ENCODE data around the gene DYNC1LI2. TPM values are rescaled to one million over a fixed set of nuclear protein-coding genes. Genes with fewer than 3 reads are reported as not detected.
"Not testable (repeated sequence)": the region's sequence is repeated elsewhere in the genome, so short reads cannot be mapped to it uniquely, and the experiment has no call there.

DYNC1LI2 gene
- 100 to 1,000 TPM in 5 of 12 donors, 10 to 100 TPM in 6, not detected in 1; 71.3 to 129 (median 97.6) TPM for polyA plus RNA-seq (ENCODE audit: insufficient read length in 12 of 12)
- long read RNA-seq, donor 1, full-length matches to known transcripts: 24 of 42 reads
- long read RNA-seq, donor 1, partial matches to known transcripts: 18 of 42 reads
- long read RNA-seq, donor 1, other reads (novel, unspliced or antisense): 0 of 42 reads
- long read RNA-seq, donor 2, full-length matches to known transcripts: 34 of 34 reads
- long read RNA-seq, donor 2, partial matches to known transcripts: 0 of 34 reads
- long read RNA-seq, donor 2, other reads (novel, unspliced or antisense): 0 of 34 reads
- long read RNA-seq, donor 3, full-length matches to known transcripts: 15 of 15 reads
- long read RNA-seq, donor 3, partial matches to known transcripts: 0 of 15 reads
- long read RNA-seq, donor 3, other reads (novel, unspliced or antisense): 0 of 15 reads
- long read RNA-seq, donor 4, full-length matches to known transcripts: 11 of 11 reads
- long read RNA-seq, donor 4, partial matches to known transcripts: 0 of 11 reads
- long read RNA-seq, donor 4, other reads (novel, unspliced or antisense): 0 of 11 reads
- long read RNA-seq, donor 5, full-length matches to known transcripts: 20 of 50 reads
- long read RNA-seq, donor 5, partial matches to known transcripts: 30 of 50 reads
- long read RNA-seq, donor 5, other reads (novel, unspliced or antisense): 0 of 50 reads
- long read RNA-seq, donor 6, full-length matches to known transcripts: 20 of 20 reads
- long read RNA-seq, donor 6, partial matches to known transcripts: 0 of 20 reads
- long read RNA-seq, donor 6, other reads (novel, unspliced or antisense): 0 of 20 reads
- long read RNA-seq, donor 7, full-length matches to known transcripts: 10 of 10 reads
- long read RNA-seq, donor 7, partial matches to known transcripts: 0 of 10 reads
- long read RNA-seq, donor 7, other reads (novel, unspliced or antisense): 0 of 10 reads
- long read RNA-seq, donor 8, full-length matches to known transcripts: 17 of 38 reads
- long read RNA-seq, donor 8, partial matches to known transcripts: 21 of 38 reads
- long read RNA-seq, donor 8, other reads (novel, unspliced or antisense): 0 of 38 reads
- long read RNA-seq, donor 9, full-length matches to known transcripts: 11 of 18 reads
- long read RNA-seq, donor 9, partial matches to known transcripts: 7 of 18 reads
- long read RNA-seq, donor 9, other reads (novel, unspliced or antisense): 0 of 18 reads
- long read RNA-seq, donor 10, full-length matches to known transcripts: 24 of 34 reads
- long read RNA-seq, donor 10, partial matches to known transcripts: 10 of 34 reads
- long read RNA-seq, donor 10, other reads (novel, unspliced or antisense): 0 of 34 reads
- long read RNA-seq, donor 11, full-length matches to known transcripts: 21 of 28 reads
- long read RNA-seq, donor 11, partial matches to known transcripts: 7 of 28 reads
- long read RNA-seq, donor 11, other reads (novel, unspliced or antisense): 0 of 28 reads

DNA sequence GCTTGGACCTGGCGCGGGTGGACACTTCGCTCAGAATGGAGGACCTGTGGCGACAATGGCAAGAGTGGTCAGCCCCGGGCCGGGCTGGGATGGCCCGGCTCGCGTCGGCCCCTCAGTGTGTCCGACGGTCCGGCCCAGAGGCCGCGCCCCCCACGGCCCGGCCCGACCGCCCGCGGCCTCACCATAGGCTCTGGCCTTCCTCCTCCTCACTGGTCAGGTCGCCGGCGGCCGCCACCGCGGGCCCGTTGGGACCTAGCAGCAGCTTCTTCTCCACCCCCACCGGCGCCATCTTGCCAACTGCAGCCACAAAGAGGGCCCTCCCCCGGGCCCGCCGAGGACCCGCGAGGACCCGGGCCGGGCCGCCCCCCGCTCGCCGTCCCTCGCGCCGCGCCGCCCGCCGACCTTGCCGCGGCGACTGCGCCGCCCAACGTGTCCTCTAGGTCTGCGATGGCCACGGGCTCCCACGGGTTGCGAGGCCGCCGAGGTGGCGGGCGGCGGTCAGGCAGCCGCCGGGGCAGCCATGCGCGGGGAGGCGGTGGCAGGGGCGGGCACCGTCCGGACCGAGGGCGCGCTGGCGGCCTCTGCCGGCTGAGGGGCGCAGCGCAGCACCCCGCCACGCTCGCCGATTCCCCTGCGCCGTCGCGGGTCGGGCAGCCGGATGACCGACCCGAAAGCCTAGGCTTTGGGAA lies at the start of gene DYNC1LI2:
Gene DYNC1LI2 (minus strand): TSS at position 307 of the 689 bp plus-strand sequence. CDS start 18 bp downstream, at position 289.
- peak; percentile 67 for DNase-seq

DNA sequence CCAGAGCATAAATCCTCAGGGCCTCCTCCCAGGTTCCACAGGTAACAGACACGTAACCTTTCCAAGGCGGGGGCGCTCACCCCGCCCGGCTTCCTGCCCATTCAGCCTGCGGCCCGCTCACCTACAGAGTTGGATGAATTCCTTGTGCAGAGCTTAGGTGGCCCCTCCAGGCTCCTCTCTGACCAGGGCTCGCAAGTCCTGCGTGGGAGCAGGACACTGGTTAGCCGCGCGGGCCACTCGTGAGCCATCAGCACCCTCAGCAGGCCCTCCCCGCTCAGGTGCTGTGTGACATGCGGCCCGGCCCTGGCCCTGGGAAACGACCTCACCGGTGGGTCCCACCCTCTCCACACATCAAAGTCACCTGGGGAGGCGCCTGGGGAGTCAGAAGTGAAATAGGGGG lies 49.4 kb upstream of the DYNC1LI2 start:
- DNase-seq: no peak

DNA sequence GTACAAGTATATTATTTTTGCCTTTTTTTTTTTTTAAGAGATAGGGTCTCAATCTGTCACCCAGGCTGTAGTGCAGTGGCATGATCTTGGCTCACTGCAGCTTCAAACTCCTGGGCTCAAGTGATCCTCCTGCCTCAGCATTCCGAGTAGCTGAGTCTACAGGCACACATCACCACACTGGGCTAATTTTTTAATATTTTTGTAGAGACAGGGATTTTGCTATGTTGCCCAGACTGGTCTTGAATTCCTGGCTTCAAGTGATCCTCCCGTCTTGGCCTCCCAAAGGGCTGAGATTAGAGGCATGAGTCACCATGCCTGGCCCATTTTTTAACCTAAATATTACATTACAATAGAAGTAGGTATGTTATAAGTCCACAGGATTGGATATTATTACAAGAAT lies 46.8 kb upstream of the DYNC1LI2 start:
- no peak for DNase-seq

DNA sequence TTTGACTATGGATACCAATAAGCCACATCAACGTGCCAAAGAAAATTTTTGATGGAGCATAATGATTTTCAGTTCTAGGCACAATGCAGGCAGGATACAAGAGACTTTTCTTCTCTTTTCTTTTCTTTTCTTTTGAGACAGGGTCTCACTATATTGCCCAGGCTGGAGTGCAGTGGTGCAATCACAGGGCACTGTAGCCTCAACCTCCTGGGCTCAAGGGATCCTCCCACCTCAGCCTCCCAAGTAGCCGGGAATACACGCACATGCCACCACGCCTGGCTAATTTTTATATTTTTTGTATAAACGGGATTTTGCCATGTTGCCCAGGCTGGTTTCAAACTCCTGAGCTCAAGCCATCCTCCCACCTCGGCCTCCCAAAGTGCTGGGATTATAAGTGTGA lies 42.6 kb upstream of the DYNC1LI2 start:
- not testable (repeated sequence) for DNase-seq

DNA sequence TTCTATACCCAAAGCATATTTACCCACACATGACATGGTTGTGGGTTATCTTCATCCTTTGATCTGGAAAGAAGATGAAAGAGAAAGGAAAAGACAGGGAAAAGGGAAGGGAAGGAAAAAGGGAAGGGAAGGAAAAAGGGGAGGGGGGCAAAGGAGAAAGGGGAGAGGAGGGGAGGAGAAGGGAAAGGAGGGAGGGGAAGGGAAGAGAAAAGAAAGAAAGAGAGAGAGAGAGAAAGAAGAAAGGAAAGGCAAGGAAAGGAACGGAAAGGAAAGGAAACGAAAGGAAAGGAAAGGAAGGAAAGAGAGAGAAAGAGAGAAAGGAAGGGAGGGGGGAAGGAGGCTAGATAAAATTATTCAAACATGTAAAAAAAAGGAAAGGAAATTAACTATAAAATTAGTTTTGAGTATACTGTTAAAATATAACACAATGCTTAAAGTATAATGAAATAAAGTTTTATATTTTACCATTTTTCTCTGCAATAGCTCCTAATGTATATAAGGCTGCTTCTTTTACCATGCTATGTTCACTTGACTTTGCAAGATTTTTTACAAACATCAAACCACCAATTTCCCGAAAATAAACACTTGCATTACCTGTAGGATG lies 38.8 kb upstream of the DYNC1LI2 start:
- DNase-seq: no peak

DNA sequence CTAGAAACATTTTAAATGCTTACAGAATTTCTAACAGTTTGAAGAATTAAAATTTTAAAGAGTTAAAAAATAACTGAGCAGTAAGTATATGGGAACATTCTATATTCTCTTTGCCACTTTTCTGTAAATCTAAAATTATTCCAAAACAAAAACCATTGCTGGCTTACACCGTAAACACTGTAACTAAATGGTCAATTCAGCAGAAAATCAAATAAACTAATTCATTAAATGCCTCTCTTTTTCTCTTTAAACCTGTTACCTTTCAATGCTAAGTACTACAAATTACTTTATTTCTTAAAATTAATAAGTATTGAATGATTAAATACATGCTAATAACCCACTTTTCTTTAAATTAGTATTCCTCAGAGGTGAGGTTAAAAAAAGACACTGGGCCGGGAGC lies 36.0 kb upstream of the DYNC1LI2 start:
- no peak for DNase-seq

DNA sequence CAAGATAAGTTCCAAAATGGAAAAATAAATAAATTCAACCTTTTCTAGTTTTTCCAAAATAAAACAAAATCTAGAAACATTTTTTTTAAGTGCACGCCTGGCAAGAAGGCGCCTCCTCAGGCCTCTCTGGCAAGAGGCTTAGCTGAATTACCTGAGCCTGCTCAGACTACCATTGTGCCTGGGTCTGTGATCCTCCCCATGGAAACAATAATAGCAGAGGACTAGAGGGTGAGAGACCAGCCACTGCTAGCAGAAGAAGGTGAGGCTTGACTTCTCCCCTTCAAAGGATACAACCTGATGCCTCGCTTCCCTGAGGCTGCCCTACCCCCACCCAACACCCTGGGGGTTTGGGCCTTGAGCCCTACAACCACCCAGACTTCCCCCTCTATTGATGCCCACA lies 35.1 kb upstream of the DYNC1LI2 start:
- DNase-seq: no peak

DNA sequence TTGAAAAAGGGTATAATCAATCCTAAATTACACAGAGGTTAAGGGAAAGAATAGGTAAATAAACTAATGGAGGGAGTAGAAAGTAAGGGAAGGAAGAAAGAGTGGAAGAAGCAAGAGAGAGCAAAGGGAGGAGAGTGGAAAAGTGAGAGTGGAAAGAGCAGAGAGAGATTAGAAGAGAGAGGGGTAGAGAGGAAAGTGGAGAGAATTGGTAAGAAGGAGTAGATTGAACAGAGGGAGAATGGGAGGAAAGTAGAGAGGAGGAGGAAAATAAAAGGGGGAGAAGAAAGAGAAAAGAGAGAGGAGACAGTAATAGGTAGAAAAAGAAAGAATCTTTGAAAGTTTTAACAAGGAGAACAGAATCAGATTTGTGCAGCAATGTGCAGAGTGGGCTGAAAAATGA lies 25.0 kb upstream of the DYNC1LI2 start:
- no peak for DNase-seq

DNA sequence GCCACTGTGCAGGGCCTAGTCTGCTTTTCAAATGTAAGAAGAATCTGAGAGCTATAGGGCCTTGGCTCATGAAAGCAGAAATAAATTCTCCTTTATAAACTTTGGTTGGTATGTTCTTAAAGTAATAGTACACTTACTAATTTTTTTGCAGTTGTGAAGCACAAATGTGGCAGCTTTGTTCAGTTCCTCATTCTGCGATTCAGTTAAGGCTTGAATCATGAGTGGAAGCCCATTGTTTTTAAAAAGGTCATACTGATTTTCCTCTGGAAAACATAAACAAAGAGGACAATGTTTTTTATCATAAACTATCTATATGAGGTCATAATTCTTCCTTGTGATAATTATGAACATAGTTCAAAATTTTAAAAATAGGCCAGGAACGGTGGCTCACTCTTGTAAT lies 23.6 kb upstream of the DYNC1LI2 start:
- no peak for DNase-seq

DNA sequence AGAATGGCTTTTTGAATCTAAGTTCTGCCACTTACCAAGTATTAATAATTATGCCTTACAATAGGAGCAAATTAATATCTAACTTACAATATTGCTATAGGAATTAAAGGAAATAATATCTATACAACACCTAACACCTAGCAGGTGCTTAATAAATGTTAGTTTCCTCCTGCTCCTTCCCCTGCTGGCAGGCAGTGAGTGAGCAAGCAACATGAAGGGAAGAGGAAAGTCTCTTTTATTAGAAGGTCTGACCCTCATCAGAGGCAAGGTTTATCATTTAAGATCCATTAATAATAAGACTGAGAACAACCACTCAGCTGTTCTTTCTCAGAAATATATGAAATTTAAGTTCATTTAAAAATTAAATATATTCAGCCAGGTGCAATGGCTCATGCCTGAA lies 6.7 kb upstream of the DYNC1LI2 start:
- no peak for DNase-seq

DNA sequence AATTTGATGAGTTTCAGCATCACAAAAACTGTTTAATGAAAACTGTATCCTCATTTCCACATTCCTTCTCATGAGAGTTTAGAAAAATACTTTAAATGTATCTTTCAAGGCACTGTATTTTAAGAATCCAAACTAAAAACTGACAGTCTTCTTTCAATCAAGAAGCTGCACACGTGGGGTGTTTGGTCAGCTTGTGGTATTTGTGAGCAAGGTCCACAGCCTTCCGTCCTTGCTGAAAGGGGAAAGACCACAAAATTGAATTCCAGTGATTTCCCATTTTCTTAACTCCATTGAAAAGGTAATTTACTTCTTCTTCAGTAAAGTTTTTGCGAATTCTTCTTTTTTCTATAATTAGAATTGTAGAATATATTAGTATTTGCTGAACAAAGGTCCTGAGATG lies 3.4 kb upstream of the DYNC1LI2 start:
- no peak for DNase-seq

DNA sequence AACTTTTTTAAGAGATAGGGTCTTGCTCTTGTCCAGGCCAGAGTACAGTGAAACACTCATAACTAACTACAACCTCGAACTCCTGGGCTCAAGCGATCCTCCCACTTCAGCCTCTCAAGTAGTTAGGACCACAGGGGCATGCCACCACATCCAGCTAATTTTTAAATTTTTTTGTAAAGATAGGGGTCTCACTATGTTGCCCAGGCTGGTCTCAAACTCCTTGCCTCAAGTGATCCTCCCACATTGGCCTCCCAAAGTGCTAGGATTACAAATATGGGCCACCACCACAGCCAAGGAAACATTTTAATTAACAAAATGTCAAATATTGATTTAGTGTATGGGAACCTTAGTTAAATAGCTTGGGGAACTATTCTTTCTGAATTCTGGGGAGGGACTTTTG lies 2.8 kb upstream of the DYNC1LI2 start:
- DNase-seq: no peak

DNA sequence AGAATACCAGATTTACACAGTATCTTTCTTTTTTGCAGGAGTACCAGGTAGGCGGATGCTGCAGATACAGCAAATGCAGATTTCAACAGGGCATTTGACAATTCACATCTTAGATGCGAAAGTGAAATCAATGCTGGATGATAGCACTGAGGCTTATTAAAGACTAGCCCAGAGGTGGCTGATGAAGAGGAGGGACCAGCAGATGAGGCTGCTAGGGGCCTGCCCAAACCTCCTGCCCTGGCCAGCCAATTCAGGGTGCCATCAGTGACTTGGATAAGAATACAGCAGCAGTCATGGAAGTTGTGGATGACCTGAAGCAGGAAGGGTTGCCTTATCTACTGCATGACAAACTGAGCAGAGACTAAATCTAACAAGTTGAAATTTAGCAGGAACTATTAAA lies 1.5 kb upstream of the DYNC1LI2 start:
- no peak for DNase-seq

DNA sequence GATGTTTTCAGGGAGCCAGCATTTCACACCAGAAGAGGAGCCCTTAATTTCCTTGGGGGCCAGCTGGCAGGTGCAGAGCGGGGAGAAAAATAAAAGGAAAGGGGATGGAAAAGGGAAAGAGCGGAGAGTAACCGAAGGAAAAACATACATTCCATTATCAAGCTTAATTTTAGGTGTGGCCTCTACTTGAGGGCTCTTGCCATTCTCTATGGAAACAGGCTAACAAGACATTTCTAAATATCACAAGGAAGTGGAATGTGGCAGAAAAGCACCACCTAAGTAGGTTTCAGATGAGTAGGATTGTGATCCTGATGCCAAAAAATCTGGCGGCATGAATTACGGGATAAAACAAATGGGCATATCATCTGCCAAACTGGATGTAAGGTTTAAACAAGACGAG lies 970 bp upstream of the DYNC1LI2 start:
- DNase-seq: no peak

DNA sequence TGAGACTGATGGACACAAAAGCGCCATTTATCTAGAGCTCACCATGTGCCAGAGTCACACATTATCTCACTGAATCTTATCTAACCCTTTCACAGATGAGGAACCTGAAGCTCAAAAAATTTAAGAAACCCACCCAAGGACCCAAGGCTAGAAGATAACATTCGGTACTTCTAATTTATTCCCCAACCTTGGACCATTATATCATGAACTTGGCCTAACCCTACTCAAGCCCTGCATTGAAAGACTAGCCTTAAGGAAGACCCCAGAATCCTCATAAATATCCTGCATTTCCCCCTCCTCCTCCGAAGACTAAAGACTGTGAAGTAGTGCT lies 548 bp upstream of the DYNC1LI2 start:
- no peak for DNase-seq

DNA sequence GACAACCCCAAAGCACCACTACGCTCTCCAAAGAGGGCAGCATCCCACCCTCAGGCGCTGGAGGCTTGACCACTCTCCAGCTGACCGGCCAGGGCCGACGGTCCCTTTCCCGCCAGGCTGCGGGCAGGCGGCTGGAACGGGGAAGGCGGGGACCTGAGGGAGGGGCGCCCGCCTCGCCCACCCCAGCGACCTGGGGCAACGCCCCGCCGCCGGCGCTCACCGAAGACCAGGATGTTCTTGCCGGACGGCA lies 431 bp downstream of the DYNC1LI2 start:
- peak; percentile 31 for DNase-seq

DNA sequence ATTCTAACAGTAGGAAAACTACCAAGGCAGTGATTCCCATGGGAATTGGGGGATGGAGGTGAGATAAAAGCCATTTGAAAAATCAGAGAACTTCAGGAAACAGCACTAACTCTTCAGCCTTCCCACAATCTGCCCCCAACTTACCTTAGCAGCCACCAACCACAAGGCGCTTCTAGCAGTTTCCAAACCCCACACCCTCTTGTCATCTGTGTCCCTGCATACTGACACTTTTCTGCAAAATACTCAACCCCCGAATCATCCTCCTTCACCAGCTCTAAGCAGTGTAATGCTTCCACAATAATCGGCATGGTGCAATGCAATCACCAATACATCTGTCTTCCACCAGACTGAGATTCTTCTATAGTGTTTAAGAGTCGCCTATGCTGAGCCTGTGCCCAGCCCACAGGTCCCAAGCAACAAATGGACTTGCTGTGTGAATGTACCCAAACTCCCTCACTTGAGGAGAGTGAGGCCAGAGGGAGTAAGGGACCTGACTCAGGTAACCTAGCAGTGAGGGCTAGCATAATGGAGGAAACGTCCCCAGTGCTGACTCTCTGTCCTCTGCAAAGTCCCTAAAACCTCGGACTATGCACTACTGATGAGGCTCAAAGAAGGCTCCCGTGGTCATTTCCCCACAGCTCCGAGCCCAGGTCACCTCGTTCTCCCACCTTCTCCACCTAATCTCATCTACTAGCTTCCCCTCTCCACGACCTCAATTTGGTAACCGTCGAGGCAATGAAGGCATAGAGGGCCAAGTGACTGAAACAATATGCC lies 943 bp downstream of the DYNC1LI2 start:
- no peak for DNase-seq

DNA sequence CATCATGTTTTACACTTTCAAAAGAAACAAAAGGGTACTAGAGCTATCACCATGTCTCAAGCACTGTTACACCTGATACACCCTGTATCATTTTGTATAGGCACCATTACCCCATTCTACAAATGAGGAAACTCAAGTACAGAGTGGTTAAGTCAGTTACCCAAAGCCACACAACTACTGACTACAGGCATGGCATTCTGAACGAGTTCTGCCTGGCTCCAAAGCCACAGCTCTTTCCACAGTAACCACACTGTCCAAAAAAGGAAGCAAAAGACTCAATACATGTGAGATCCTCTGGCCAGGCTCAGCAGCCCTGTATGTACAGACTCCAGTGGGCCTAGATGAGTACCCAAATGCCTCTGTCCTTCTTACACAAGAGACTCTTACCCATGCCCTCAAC lies 4.7 kb downstream of the DYNC1LI2 start:
- DNase-seq: no peak

DNA sequence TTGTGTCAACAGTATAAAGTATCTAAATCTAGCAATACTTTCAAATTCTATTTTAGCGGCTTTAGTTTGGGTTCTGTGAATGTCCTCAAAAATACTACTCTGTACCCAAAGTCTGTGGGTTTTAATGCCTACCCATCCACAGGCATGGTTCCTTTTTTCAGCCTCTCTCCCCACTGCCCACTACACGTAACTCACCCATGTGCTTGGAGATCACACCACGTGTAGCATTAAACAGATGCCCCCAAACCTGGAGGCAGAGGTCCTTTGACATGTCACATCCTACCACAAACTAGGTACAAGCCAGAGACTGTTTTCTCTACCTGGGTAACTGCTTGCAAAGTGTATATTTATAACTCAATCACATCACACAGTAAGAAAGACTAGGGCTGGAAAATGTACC lies 5.4 kb downstream of the DYNC1LI2 start:
- DNase-seq: no peak

All from muscle of arm (tissue), 14 donors.